Suppressor macrophage treated with lipopolysaccharide for 1 hour (primary cell): ENCODE data around the gene CCDC116.
"Not testable (repeated sequence)": the region's sequence is repeated elsewhere in the genome, so short reads cannot be mapped to it uniquely, and the experiment has no call there.

Experiments
- DNase-seq, 3 donors: peaks; one replicate each; pipeline ENCODE4 v3.0.0-alpha.2; 2020 to 2022

Gene CCDC116

GRCh38 chr22:21652547-21653545 lies 20.3 kb downstream of the CCDC116 start:
- DNase-seq = no peak

- no peak for DNase-seq
These were observed 24.4 kb downstream of the CCDC116 start for GRCh38 chr22:21657020-21657359.

- DNase-seq = peak; percentile 74 to 89 (median 80)
These were observed 24.9 kb downstream of the CCDC116 start for GRCh38 chr22:21657360-21658032.

DNA sequence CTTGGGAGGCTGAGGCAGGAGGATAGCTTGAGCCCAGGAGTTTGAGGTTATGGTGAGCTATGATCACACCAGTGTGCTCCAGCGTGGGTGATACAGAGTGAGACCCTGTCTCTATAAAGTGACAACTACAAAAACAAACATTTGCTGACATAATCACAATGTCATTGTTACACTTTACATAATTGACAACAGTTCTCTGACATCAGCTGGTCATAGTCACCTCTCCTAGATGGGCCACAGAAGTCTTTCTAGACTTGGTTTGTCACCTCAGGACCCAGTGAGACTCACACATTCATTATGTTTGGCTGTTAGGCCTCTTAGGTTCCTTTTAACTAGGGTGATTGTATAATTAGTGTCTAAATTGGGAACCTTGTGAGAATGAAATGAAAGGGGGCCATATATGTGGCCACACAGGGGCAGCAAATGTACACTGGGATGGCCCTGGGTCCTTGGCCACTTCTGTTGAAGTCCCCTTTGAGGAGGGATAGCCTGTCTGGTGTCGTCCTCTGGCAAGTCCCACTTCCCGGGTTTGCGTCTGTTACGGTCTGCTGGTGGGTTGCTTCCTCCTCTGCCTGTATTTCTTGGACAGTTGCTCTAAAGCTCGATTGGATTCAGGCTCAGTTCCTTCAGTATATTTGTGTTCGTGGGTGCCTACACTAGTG lies 27.4 kb downstream of the CCDC116 start:
- no peak for DNase-seq

DNA sequence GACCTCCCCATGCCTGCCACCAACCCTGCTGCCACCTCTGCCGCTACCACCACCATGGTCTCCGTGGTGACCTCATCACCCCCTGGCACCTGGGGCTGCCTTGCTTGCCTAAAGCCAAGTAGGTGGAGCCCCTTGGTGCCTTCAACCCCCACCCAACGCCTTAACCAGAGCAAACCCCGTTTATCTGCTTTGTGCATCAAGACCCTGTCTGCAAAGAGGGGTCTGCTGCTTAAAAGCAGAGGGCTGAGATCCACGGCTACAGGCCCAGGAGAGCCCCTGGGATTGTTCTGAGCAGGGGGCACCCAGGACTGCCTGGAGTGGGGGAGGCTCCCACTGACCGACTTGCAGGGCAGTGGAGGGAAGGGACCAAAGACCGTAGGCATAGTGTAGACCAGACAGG lies 28.3 kb downstream of the CCDC116 start:
- DNase-seq = no peak

GRCh38 chr22:21661991-21662390 lies 29.4 kb downstream of the CCDC116 start:
- no peak for DNase-seq

GRCh38 chr22:21663738-21664137 lies 31.2 kb downstream of the CCDC116 start:
- no peak for DNase-seq

GRCh38 chr22:21665047-21665851 lies 32.7 kb downstream of the CCDC116 start:
- no peak for DNase-seq

GRCh38 chr22:21666786-21667185 lies 34.2 kb downstream of the CCDC116 start:
- no peak for DNase-seq

- DNase-seq = no peak
These were observed 36.5 kb downstream of the CCDC116 start for GRCh38 chr22:21669026-21669425.

GRCh38 chr22:21672107-21672629 lies 39.6 kb downstream of the CCDC116 start:
- no peak for DNase-seq

DNA sequence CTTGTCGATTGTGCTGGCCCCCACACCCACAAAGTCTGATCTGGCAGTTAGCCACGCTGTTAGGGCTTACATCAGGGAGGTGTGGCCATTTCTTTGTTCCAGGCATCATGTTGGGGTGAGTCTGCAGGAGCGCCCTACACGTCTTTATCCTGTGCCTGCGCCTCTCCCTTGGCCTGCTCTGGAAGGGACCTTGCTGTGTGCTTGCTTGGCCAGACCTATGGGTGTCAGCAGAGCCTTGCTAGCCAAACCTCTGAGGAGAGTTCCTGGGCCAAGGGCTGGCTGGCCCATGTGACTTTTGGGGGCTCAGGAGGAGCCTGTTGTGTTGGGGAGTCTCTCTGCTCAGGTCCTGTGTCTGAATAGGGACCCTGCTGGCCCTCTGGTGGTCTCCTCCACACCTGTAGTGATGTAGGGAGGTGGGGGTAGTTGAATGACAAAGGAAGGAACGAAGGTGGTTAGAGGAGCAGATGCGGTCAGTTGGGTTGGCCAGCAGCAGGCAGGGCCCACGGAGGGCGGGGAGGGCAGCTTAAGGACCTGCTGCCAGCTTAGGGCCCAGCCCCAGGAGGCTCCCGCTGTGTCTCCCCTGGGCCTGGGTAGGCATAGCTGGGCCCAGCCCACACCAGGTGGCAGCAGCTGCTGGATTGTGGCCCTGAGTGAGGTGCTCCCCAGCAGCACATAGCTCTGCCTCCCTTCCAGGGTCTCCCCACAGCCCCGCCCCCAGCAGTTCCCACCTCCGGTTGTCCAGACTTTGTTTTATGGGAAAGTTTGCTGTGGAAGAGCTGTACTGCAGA lies 41.2 kb downstream of the CCDC116 start:
- no peak for DNase-seq

- no peak for DNase-seq
These were observed 42.2 kb downstream of the CCDC116 start for GRCh38 chr22:21674638-21675245.

- DNase-seq = no peak
These were observed 45.3 kb downstream of the CCDC116 start for GRCh38 chr22:21677606-21678443.

- not testable (repeated sequence) for DNase-seq
These were observed 46.3 kb downstream of the CCDC116 start for GRCh38 chr22:21678842-21679241.

GRCh38 chr22:21679383-21679782 lies 46.8 kb downstream of the CCDC116 start:
- no peak for DNase-seq

GRCh38 chr22:21680830-21681565 lies 48.4 kb downstream of the CCDC116 start:
- DNase-seq = no peak

DNA sequence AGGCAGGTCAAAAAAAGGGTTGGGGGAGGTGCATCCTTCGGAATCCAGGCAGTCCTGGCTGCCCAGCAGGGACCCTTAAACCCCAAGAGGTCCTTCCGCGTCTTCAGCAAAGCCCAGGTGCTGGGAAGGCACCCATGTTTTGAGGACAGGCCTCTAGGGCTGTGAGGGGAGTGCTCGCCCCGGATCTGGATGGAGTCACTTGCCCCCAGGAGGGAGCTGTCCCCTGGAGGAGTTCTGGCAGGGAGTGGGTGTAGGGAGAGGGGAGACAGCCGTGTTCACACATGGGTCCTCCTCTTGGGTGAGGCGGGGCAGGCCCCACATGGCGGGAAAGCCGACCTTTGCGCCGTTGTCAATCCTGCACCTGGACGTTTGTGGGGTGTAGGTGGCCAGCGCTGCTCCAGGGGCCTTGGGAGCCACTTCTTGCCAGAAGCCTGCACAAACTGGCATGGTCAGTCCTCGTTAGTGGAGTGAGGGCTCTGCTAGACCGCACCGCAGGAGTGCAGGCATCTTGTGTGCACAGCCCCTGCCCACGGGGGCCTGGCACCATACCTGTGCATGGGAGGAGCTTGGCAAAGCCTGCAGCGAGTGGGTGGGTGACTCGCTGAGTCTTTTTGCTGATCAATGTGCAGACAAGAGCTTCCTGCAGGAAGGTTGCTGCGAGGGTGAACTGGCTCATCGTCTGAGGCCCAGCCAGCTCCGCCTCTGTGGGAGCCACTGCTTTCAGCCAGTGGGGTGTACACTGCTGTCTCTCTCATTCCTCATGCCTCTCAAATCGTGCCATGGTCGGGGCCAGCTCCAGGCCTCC lies 49.2 kb downstream of the CCDC116 start:
- no peak for DNase-seq
